ENCODE data around the gene VPS25.

The VPS25 gene

DNA sequence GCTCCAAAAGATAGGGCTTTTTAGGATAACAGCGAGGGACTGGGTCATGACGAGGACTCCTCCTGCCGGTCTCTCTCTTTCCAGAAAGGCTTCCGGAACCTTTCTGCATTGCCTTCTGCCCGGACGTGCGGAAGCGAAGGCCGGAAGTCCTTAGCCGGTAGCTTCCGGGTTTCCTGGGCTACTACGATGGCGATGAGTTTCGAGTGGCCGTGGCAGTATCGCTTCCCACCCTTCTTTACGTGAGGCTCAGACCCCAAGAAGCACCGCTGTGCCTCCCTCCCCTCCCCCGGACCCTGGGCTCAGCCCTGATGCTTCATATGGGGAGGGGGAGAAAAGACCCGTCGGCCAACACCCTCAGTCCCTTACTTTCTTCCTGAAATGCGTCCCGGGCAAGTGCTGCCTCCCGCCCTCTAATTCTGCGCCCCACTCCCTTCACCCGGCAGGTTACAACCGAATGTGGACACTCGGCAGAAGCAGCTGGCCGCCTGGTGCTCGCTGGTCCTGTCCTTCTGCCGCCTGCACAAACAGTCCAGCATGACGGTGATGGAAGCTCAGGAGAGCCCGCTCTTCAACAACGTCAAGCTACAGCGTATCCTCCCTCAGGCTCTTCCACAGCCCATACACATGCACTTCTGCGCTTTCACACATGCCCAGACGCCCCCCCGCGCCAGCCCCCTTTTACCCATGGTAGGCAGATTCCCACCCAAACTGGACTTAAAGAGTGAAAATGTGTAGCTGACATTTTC is at the start of gene VPS25:
Gene VPS25 (plus strand): TSS at position 160 of the 746 bp plus-strand sequence. CDS start 27 bp downstream, at position 187.
- Histone ChIP-seq H3K36me3 (ENCODE audit: control insufficient read depth in 2 of 2, insufficient read depth in 1 of 2, low read length in 2 of 2) (peaks cover 32 to 40% of the 10 kb centered on the region in 2 experiments), H3K27ac (ENCODE audit: extremely low read depth, low read depth, low read length) (peak within 1 kb of the TSS; percentile 64), H3K4me1 (ENCODE audit: control insufficient read depth, insufficient read depth, low read length) (peaks cover 4% of the 10 kb centered on the region; the same call in 1 of the 2 replicates), H3K9me3 (ENCODE audit: control insufficient read depth, insufficient read depth, low read depth, low read length) (no peaks in the 10 kb centered on the region), H3K4me3 (ENCODE audit: low read depth, low read length) (peak within 1 kb of the TSS; percentile 94)
- POLR2A ChIA-PET, result interaction anchor here (0.6 to 2.5 kb wide), 24 partner anchors 8 to 542 kb away, joined by 3 to 17 read pairs (median 5); partner anchors contain the start of genes BECN1, CNTD1, COA3 and MLX
- CTCF ChIA-PET, result interaction anchor here (0.6 to 4.6 kb wide), 12 partner anchors 7 to 195 kb away, joined by 3 to 32 read pairs (median 4); partner anchors contain the start of genes PSMC3IP and WNK4
- TF ChIP-seq, protein P1, sequence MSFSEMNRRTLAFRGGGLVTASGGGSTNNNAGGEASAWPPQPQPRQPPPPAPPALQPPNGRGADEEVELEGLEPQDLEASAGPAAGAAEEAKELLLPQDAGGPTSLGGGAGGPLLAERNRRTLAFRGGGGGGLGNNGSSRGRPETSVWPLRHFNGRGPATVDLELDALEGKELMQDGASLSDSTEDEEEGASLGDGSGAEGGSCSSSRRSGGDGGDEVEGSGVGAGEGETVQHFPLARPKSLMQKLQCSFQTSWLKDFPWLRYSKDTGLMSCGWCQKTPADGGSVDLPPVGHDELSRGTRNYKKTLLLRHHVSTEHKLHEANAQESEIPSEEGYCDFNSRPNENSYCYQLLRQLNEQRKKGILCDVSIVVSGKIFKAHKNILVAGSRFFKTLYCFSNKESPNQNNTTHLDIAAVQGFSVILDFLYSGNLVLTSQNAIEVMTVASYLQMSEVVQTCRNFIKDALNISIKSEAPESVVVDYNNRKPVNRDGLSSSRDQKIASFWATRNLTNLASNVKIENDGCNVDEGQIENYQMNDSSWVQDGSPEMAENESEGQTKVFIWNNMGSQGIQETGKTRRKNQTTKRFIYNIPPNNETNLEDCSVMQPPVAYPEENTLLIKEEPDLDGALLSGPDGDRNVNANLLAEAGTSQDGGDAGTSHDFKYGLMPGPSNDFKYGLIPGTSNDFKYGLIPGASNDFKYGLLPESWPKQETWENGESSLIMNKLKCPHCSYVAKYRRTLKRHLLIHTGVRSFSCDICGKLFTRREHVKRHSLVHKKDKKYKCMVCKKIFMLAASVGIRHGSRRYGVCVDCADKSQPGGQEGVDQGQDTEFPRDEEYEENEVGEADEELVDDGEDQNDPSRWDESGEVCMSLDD (tag by site-specific recombination; IDR thresholded peaks at IDR 0.05), result no peak
- TF ChIP-seq ZEB2 (tag by site-specific recombination; IDR thresholded peaks at IDR 0.05) (peak; percentile 50; the same call in 1 of the 2 replicates), ZNF146 (tag by site-specific recombination; IDR thresholded peaks at IDR 0.05) (peak; percentile 55), ZNF629 (tag by site-specific recombination; IDR thresholded peaks at IDR 0.05) (peak; percentile 80), GLI2 (tag by site-specific recombination; IDR thresholded peaks at IDR 0.05; ENCODE audit: borderline replicate concordance, low read depth) (no peak), ZFP37 (tag by site-specific recombination; IDR thresholded peaks at IDR 0.05) (peak; percentile 60; the same call in 1 of the 2 replicates), ZNF184 (tag by site-specific recombination; IDR thresholded peaks at IDR 0.05) (peak; percentile 74; the same call in 1 of the 2 replicates), ZNF561 (tag by site-specific recombination; IDR thresholded peaks at IDR 0.05; ENCODE audit: borderline replicate concordance) (peak; percentile 83; the same call in 1 of the 2 replicates), ZSCAN16 (tag by site-specific recombination; IDR thresholded peaks at IDR 0.05) (no peak), ZNF335 (tag by site-specific recombination; conservative IDR thresholded peaks at IDR 0.05) (peak; percentile 67), ZNF433 (tag by site-specific recombination; IDR thresholded peaks at IDR 0.05; ENCODE audit: low read depth) (no peak), OSR2 (tag by site-specific recombination; IDR thresholded peaks at IDR 0.05) (peak; percentile 99), SP3 (tag by site-specific recombination; IDR thresholded peaks at IDR 0.05) (peak; percentile 53), ZNF660 (tag by site-specific recombination; IDR thresholded peaks at IDR 0.05) (peak; percentile 98), SP2 (tag by site-specific recombination; IDR thresholded peaks at IDR 0.05) (peak; percentile 69), ZNF521 (tag by site-specific recombination; IDR thresholded peaks at IDR 0.05) (no peak), ZNF175 (tag by site-specific recombination; IDR thresholded peaks at IDR 0.05) (no peak)
- TF ChIP-seq, protein P2, sequence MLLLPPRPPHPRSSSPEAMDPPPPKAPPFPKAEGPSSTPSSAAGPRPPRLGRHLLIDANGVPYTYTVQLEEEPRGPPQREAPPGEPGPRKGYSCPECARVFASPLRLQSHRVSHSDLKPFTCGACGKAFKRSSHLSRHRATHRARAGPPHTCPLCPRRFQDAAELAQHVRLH (tag by site-specific recombination; IDR thresholded peaks at IDR 0.05), result peak; percentile 99
- TF ChIP-seq, protein P3, sequence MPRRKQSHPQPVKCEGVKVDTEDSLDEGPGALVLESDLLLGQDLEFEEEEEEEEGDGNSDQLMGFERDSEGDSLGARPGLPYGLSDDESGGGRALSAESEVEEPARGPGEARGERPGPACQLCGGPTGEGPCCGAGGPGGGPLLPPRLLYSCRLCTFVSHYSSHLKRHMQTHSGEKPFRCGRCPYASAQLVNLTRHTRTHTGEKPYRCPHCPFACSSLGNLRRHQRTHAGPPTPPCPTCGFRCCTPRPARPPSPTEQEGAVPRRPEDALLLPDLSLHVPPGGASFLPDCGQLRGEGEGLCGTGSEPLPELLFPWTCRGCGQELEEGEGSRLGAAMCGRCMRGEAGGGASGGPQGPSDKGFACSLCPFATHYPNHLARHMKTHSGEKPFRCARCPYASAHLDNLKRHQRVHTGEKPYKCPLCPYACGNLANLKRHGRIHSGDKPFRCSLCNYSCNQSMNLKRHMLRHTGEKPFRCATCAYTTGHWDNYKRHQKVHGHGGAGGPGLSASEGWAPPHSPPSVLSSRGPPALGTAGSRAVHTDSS (tag by site-specific recombination; IDR thresholded peaks at IDR 0.05), result peak; percentile 71
- TF ChIP-seq, protein P4, sequence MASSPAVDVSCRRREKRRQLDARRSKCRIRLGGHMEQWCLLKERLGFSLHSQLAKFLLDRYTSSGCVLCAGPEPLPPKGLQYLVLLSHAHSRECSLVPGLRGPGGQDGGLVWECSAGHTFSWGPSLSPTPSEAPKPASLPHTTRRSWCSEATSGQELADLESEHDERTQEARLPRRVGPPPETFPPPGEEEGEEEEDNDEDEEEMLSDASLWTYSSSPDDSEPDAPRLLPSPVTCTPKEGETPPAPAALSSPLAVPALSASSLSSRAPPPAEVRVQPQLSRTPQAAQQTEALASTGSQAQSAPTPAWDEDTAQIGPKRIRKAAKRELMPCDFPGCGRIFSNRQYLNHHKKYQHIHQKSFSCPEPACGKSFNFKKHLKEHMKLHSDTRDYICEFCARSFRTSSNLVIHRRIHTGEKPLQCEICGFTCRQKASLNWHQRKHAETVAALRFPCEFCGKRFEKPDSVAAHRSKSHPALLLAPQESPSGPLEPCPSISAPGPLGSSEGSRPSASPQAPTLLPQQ (tag by site-specific recombination; IDR thresholded peaks at IDR 0.05), result peak; percentile 60
- TF ChIP-seq, protein P5, sequence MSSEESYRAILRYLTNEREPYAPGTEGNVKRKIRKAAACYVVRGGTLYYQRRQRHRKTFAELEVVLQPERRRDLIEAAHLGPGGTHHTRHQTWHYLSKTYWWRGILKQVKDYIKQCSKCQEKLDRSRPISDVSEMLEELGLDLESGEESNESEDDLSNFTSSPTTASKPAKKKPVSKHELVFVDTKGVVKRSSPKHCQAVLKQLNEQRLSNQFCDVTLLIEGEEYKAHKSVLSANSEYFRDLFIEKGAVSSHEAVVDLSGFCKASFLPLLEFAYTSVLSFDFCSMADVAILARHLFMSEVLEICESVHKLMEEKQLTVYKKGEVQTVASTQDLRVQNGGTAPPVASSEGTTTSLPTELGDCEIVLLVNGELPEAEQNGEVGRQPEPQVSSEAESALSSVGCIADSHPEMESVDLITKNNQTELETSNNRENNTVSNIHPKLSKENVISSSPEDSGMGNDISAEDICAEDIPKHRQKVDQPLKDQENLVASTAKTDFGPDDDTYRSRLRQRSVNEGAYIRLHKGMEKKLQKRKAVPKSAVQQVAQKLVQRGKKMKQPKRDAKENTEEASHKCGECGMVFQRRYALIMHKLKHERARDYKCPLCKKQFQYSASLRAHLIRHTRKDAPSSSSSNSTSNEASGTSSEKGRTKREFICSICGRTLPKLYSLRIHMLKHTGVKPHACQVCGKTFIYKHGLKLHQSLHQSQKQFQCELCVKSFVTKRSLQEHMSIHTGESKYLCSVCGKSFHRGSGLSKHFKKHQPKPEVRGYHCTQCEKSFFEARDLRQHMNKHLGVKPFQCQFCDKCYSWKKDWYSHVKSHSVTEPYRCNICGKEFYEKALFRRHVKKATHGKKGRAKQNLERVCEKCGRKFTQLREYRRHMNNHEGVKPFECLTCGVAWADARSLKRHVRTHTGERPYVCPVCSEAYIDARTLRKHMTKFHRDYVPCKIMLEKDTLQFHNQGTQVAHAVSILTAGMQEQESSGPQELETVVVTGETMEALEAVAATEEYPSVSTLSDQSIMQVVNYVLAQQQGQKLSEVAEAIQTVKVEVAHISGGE (tag by site-specific recombination; conservative IDR thresholded peaks at IDR 0.05; ENCODE audit: low read depth), result peak; percentile 99
- TF ChIP-seq, protein P6, sequence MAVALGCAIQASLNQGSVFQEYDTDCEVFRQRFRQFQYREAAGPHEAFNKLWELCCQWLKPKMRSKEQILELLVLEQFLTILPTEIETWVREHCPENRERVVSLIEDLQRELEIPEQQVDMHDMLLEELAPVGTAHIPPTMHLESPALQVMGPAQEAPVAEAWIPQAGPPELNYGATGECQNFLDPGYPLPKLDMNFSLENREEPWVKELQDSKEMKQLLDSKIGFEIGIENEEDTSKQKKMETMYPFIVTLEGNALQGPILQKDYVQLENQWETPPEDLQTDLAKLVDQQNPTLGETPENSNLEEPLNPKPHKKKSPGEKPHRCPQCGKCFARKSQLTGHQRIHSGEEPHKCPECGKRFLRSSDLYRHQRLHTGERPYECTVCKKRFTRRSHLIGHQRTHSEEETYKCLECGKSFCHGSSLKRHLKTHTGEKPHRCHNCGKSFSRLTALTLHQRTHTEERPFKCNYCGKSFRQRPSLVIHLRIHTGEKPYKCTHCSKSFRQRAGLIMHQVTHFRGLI (tag by site-specific recombination; IDR thresholded peaks at IDR 0.05), result no peak
- TF ChIP-seq, protein P7, sequence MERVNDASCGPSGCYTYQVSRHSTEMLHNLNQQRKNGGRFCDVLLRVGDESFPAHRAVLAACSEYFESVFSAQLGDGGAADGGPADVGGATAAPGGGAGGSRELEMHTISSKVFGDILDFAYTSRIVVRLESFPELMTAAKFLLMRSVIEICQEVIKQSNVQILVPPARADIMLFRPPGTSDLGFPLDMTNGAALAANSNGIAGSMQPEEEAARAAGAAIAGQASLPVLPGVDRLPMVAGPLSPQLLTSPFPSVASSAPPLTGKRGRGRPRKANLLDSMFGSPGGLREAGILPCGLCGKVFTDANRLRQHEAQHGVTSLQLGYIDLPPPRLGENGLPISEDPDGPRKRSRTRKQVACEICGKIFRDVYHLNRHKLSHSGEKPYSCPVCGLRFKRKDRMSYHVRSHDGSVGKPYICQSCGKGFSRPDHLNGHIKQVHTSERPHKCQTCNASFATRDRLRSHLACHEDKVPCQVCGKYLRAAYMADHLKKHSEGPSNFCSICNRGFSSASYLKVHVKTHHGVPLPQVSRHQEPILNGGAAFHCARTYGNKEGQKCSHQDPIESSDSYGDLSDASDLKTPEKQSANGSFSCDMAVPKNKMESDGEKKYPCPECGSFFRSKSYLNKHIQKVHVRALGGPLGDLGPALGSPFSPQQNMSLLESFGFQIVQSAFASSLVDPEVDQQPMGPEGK (tag by site-specific recombination; IDR thresholded peaks at IDR 0.05), result 0 out of 2 replicates have a peak, but pooled peaks have one; percentile 17
